Endothelial cell of umbilical vein (primary cell): ENCODE data around the gene RAPGEF4. TPM values are rescaled to one million over a fixed set of nuclear protein-coding genes. Genes with fewer than 3 reads are reported as not detected.

Experiments used
- BruUV-seq: library from RNA; stranded (reverse); fragments of 400-500 nt; replicated peaks from 2 replicates; lab custom pipeline; 2021; lab: Mats Ljungman, UMichigan
- CTCF ChIA-PET: fragments of 300-600, 350-600 bp; sonication (Branson Sonifier 250); formaldehyde crosslinking; loops from one replicate; lab custom pipeline; 2021; ENCODE audit warnings: antibody characterized with exemption, inconsistent platforms; lab: Charles Lee
- POLR2A ChIA-PET: fragments of 300-600, 350-600 bp; sonication (Branson Sonifier 250); formaldehyde crosslinking; loops from one replicate; lab custom pipeline; 2021; ENCODE audit warnings: antibody characterized with exemption, inconsistent platforms; lab: Charles Lee
- DNase-seq: peaks from one replicate; pipeline ENCODE4 v3.0.0-alpha.2; 2011; ENCODE audit warnings: low read depth, low spot score
- FAIRE-seq: peaks from 2 replicates; lab custom pipeline; 2011; peaks lifted over from hg19 to GRCh38; lab: Jason Lieb, UNC
- H2AFZ ChIP-seq: 2 replicates; pipeline ENCODE4 v1.6.0; 2012; ENCODE audit warnings: low read depth, low read length, control low read depth, inconsistent platforms
- H3K27ac ChIP-seq: 2 replicates; pipeline ENCODE4 v1.5.1; 2011; ENCODE audit warnings: low read depth, mild to moderate bottlenecking, control low read depth, low read length, moderate library complexity; ENCODE audit not compliant: insufficient read depth
- H3K27me3 ChIP-seq, 2 experiments: 2 replicates each; pipeline versions ENCODE4 v1.6.0 to v1.6.1; 2011; ENCODE audit warnings: low read length in 2 of 2, mixed read lengths in 1 of 2; ENCODE audit not compliant: control insufficient read depth in 2 of 2, insufficient read depth in 2 of 2
- H3K36me3 ChIP-seq, 2 experiments: 2 replicates in 1 of 2; 3 replicates in 1 of 2; pipeline ENCODE4 v1.5.1; 2011; ENCODE audit warnings: low read length in 2 of 2, mild to moderate bottlenecking in 1 of 2, moderate library complexity in 1 of 2; ENCODE audit not compliant: control insufficient read depth in 2 of 2, insufficient read depth in 2 of 2; ENCODE audit errors: extremely low read depth in 1 of 2
- H3K4me1 ChIP-seq: 3 replicates; pipeline ENCODE4 v1.5.1; 2011; ENCODE audit warnings: mild to moderate bottlenecking, low read length; ENCODE audit not compliant: control insufficient read depth, insufficient read depth; ENCODE audit errors: extremely low read depth
- H3K4me2 ChIP-seq: 2 replicates; pipeline ENCODE4 v1.6.1; 2011; ENCODE audit warnings: low read length, control low read depth, mixed read lengths; ENCODE audit not compliant: insufficient read depth
- H3K4me3 ChIP-seq, 3 experiments: fragments of 200-600 bp in 1 of 3; sonication (generic), shearing (Covaris generic) in 1 of 3; replicated peaks in 1 of 3; 2 replicates each; pipeline ENCODE4 v1.5.1; 2011 to 2016; ENCODE audit warnings: control low read depth in 3 of 3, low read length in 3 of 3, mild to moderate bottlenecking in 2 of 3, inconsistent platforms in 1 of 3, low read depth in 1 of 3, moderate library complexity in 1 of 3; ENCODE audit not compliant: insufficient read depth in 1 of 3
- H3K79me2 ChIP-seq: 2 replicates; pipeline ENCODE4 v1.6.0; 2012; ENCODE audit warnings: low read length, inconsistent platforms; ENCODE audit not compliant: control insufficient read depth, insufficient read depth
- H3K9ac ChIP-seq: replicated peaks from 2 replicates; pipeline ENCODE3; 2011; ENCODE audit warnings: low read length, control low read depth; ENCODE audit not compliant: insufficient read depth; ENCODE audit errors: extremely low read depth
- H3K9me1 ChIP-seq: replicated peaks from 3 replicates; pipeline ENCODE4 v1.6.0; 2011; ENCODE audit warnings: mild to moderate bottlenecking, low read length; ENCODE audit not compliant: control insufficient read depth, insufficient read depth; ENCODE audit errors: extremely low read depth
- H3K9me3 ChIP-seq: replicated peaks from 2 replicates; pipeline ENCODE4 v1.5.1; 2012; ENCODE audit warnings: low read length, inconsistent platforms; ENCODE audit not compliant: control insufficient read depth, insufficient read depth
- H4K20me1 ChIP-seq: replicated peaks from 2 replicates; pipeline ENCODE3; 2011; ENCODE audit warnings: mild to moderate bottlenecking, low read length; ENCODE audit not compliant: control insufficient read depth, insufficient read depth; ENCODE audit errors: extremely low read depth
- EZH2 ChIP-seq: IDR thresholded peaks from 2 replicates; pipeline ENCODE4 v1.6.1; 2012; ENCODE audit warnings: borderline replicate concordance, low read depth, mild to moderate bottlenecking, moderate library complexity, low read length, inconsistent platforms; ENCODE audit not compliant: severe bottlenecking
- FOS ChIP-seq: IDR thresholded peaks from 2 replicates; pipeline ENCODE4 v1.6.1; 2011; ENCODE audit warnings: mild to moderate bottlenecking, low read length, moderate library complexity, borderline replicate concordance; ENCODE audit not compliant: insufficient read depth
- GATA2 ChIP-seq: IDR thresholded peaks from 2 replicates; pipeline ENCODE4 v1.7.0; 2011; ENCODE audit warnings: low read depth, mild to moderate bottlenecking, moderate library complexity, mixed read lengths, low read length; ENCODE audit not compliant: insufficient read length, insufficient read depth
- JUN ChIP-seq: IDR thresholded peaks from 2 replicates; pipeline ENCODE4 v1.6.1; 2011; ENCODE audit warnings: borderline replicate concordance, low read depth; ENCODE audit not compliant: insufficient read length, insufficient read depth
- MYC ChIP-seq: IDR thresholded peaks from one replicate; pipeline ENCODE4 v1.6.1; 2011; ENCODE audit warnings: mild to moderate bottlenecking, low read depth, low read length
- POLR2A ChIP-seq: IDR thresholded peaks from 2 replicates; pipeline ENCODE4 v1.6.1; 2012; ENCODE audit warnings: low read depth, mild to moderate bottlenecking, control low read depth, low read length
- POLR2AphosphoS5 ChIP-seq: IDR thresholded peaks from 2 replicates; pipeline ENCODE4 v1.6.1; 2012; ENCODE audit warnings: low read depth, mild to moderate bottlenecking, control low read depth, low read length, moderate library complexity; ENCODE audit not compliant: insufficient read depth
- dilution Hi-C: fragments of 300-500 bp; cut with MboI; formaldehyde crosslinking; loops from one replicate; pipeline ENCODE4 v1.15.0; 2019; ENCODE audit warnings: low sequenced_read_pairs; ENCODE audit not compliant: extremely low pct_ligation_motif_present
- intact Hi-C: fragments of 100-400 bp; cut with micrococcal nuclease; formaldehyde crosslinking; loops from one replicate; pipeline ENCODE4 v1.10.0; 2022
- polyA plus RNA-seq, 4 experiments: library from polyadenylated mRNA; depleted of rRNA in 3 of 4; stranded (reverse) in 3 of 4; unstranded in 1 of 4; fragments of >200 nt; gene quantifications; 2 replicates each; pipeline versions ENCODE4 v1.2.1 to v1.2.3, GENCODE V29; 2011 to 2012; ENCODE audit warnings: missing spikeins in 1 of 4
- total RNA-seq: library from RNA; stranded (reverse); gene quantifications from 2 replicates; pipeline ENCODE4 v1.2.3, GENCODE V29; 2021
- TF ChIP-seq, protein P1 (sequence below), 2 donors: IDR thresholded peaks; 1 replicate in 1 of 2; 2 replicates in 1 of 2; pipeline ENCODE4 v1.5.1; 2011; ENCODE audit warnings: low read length in 2 of 2, mild to moderate bottlenecking in 2 of 2, moderate library complexity in 2 of 2, control low read depth in 1 of 2, inconsistent platforms in 1 of 2, low read depth in 1 of 2; ENCODE audit not compliant: insufficient read depth in 1 of 2; ENCODE audit errors: extremely low read depth in 1 of 2
- TF ChIP-seq, protein P2 (sequence below): IDR thresholded peaks from 2 replicates; pipeline ENCODE4 v1.6.1; 2011; ENCODE audit not compliant: insufficient read depth, insufficient read length

RAPGEF4 gene
- total and polyA plus RNA-seq, 2 donors (not counting 3 experiments of a cell fraction or from before 2014, with no cell fraction given), result 7.2 to 9.2 TPM

DNA sequence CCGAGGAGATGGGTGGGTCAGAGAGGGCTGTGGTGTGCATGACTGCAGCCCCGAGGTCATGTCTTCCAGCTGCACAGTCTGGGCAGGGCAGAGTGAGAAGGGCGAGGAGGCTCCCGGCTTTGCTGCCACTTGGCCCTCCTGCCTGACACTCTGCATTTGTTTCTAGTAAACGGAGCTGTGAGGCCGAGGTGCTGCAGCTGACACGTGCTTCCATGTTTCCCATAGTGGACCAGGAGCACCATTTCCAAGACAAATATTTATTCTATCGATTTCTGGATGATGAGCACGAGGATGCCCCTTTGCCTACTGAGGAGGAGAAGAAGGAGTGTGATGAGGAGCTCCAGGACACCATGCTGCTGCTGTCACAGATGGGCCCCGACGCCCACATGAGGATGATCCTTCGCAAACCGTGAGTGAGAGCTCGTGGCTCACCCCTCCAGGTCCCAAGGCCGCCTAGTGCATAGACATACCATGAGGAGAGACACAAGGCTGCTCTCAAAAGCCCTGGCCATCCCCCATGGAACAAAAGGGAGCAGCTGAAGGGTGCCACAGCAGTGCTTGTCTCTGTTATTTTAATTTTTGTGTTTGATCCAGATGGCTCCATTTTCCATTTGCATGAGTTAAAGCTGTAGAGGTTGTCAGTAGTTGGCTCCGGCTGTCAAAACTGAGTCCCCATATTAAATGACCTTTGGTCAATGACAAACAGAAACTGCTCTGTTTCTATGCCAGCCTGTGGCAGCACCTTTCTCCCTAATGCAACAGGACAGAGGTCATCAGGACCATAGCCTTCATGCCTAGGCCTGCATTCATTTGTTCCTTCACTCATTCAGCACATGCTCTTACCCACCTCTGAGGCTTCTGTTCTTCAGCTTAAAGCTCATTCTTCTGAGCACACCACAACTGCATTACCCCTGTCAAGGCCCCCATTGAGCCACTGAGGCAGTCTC, 231.7 kb downstream of the RAPGEF4 start:
- Histone ChIP-seq H2AFZ (no peak overlapping the region), H3K36me3 (peaks cover 0 to 3% of the 10 kb centered on the region in 2 experiments), H3K9me3 (no peaks in the 10 kb centered on the region), H3K79me2 (no peaks in the 10 kb centered on the region), H3K27ac (peak overlapping the region; percentile 62), H3K9me1 (no peaks in the 10 kb centered on the region), H3K27me3 (no peaks in the 10 kb centered on the region), H4K20me1 (no peaks in the 10 kb centered on the region), H3K4me1 (peaks cover 60% of the 10 kb centered on the region), H3K4me3 (no peak overlapping the region), H3K9ac (peak overlapping the region; percentile 5), H3K4me2 (peak overlapping the region; percentile 59)
- DNase-seq (no peak), FAIRE-seq (no peak)
- ChIA-PET CTCF (interaction anchor here (0.9 to 4.1 kb wide), 3 partner anchors 36 to 39 kb away, joined by 3 to 54 read pairs (median 3); no protein-coding TSS in a partner anchor), POLR2A (no interaction called here)
- dilution Hi-C loops (no loop called here), intact Hi-C loops (loop anchor here (5.0 kb wide), 1 partner anchor 110 kb away; the partner anchor contains the start of gene MAP3K20)
- BruUV-seq, result no TSS peak
- TF ChIP-seq, protein P1, sequence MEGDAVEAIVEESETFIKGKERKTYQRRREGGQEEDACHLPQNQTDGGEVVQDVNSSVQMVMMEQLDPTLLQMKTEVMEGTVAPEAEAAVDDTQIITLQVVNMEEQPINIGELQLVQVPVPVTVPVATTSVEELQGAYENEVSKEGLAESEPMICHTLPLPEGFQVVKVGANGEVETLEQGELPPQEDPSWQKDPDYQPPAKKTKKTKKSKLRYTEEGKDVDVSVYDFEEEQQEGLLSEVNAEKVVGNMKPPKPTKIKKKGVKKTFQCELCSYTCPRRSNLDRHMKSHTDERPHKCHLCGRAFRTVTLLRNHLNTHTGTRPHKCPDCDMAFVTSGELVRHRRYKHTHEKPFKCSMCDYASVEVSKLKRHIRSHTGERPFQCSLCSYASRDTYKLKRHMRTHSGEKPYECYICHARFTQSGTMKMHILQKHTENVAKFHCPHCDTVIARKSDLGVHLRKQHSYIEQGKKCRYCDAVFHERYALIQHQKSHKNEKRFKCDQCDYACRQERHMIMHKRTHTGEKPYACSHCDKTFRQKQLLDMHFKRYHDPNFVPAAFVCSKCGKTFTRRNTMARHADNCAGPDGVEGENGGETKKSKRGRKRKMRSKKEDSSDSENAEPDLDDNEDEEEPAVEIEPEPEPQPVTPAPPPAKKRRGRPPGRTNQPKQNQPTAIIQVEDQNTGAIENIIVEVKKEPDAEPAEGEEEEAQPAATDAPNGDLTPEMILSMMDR (IDR thresholded peaks at IDR 0.05; ENCODE audit: extremely low read depth in 1 of 2, insufficient read depth in 1 of 2, low read depth in 1 of 2, low read length in 2 of 2), result no peak
- TF ChIP-seq GATA2 (no peak), FOS (no peak), EZH2 (no peak), JUN (no peak), MYC (no peak), POLR2A (no peak), POLR2AphosphoS5 (no peak)
- TF ChIP-seq, protein P2, sequence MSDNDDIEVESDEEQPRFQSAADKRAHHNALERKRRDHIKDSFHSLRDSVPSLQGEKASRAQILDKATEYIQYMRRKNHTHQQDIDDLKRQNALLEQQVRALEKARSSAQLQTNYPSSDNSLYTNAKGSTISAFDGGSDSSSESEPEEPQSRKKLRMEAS, result no peak
